ENCODE data around the gene HEATR3.

GRCh38 chr16:50066482-50067289 lies 916 bp downstream of the HEATR3 start:
- TF ChIP-seq EZH2 (IDR thresholded peaks at IDR 0.05; ENCODE audit: insufficient read depth, poor library complexity, severe bottlenecking) (no peak), EZH2phosphoT487 (IDR thresholded peaks at IDR 0.05; ENCODE audit: insufficient read depth, low read depth) (no peak)
